Activated naive CD8-positive, alpha-beta T cell treated with anti-CD3 and anti-CD28 coated beads, Interleukin-2, amount 50 U/mL, for 24 hours (primary cell): Measurements from ENCODE around the gene LRRC8A.
A peak's percentile ranks its signal among the peaks of the same experiment; 100 is the strongest.

Source experiments
- ATAC-seq: fragments of 150-1000 bp; cut with Tn5 transposase; one replicate; pipeline ENCODE4 v1.10.0; 2021
- DNase-seq: peaks from one replicate; pipeline ENCODE4 v3.0.0; 2021
- H3K27ac Mint-ChIP-seq: one replicate; pipeline ENCODE4 v1.8.0; 2021; ENCODE audit warnings: mild to moderate bottlenecking, mixed read lengths
- H3K27me3 Mint-ChIP-seq: one replicate; pipeline ENCODE4 v1.8.0; 2021; ENCODE audit warnings: mixed read lengths
- H3K36me3 Mint-ChIP-seq: one replicate; pipeline ENCODE4 v1.8.0; 2021; ENCODE audit warnings: low read depth, mixed read lengths
- H3K4me1 Mint-ChIP-seq: one replicate; pipeline ENCODE4 v1.8.0; 2021; ENCODE audit warnings: mixed read lengths
- H3K4me3 Mint-ChIP-seq: one replicate; pipeline ENCODE4 v1.8.0; 2021; ENCODE audit warnings: mild to moderate bottlenecking, moderate library complexity, mixed read lengths
- H3K9me3 Mint-ChIP-seq: one replicate; pipeline ENCODE4 v1.8.0; 2021; ENCODE audit warnings: mixed read lengths

Gene LRRC8A

DNA sequence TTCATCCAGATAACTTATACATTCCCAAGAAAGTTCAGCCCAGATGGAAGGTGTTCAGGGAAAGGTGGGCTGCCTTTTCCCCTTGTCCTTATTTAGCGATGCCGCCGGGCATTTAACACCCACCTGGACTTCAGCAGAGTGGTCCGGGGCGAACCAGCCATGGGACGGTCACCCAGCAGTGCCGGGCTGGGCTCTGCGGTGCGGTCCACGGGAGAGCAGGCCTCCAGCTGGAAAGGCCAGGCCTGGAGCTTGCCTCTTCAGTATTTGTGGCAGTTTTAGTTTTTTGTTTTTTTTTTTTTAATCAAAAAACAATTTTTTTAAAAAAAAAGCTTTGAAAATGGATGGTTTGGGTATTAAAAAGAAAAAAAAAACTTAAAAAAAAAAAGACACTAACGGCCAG lies 34.8 kb downstream of the LRRC8A start:
- peaks cover 27% of the 10 kb centered on the region for H3K4me1 Mint-ChIP-seq
- peaks cover 10% of the 10 kb centered on the region for H3K36me3 Mint-ChIP-seq
- no peak overlapping the region for H3K27ac Mint-ChIP-seq
- no peaks in the 10 kb centered on the region for H3K9me3 Mint-ChIP-seq
- no peaks in the 10 kb centered on the region for H3K27me3 Mint-ChIP-seq
- no peak overlapping the region for H3K4me3 Mint-ChIP-seq
- DNase-seq (no peak), ATAC-seq (no peak)

DNA sequence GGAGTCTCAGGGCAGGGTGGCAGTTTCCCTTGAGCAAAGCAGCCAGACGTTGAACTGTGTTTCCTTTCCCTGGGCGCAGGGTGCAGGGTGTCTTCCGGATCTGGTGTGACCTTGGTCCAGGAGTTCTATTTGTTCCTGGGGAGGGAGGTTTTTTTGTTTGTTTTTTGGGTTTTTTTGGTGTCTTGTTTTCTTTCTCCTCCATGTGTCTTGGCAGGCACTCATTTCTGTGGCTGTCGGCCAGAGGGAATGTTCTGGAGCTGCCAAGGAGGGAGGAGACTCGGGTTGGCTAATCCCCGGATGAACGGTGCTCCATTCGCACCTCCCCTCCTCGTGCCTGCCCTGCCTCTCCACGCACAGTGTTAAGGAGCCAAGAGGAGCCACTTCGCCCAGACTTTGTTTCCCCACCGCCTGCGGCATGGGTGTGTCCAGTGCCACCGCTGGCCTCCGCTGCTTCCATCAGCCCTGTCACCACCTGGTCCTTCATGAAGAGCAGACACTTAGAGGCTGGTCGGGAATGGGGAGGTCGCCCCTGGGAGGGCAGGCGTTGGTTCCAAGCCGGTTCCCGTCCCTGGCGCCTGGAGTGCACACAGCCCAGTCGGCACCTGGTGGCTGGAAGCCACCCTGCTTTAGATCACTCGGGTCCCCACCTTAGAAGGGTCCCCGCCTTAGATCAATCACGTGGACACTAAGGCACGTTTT lies 35.4 kb downstream of the LRRC8A start:
- Mint-ChIP-seq H3K27me3 (no peaks in the 10 kb centered on the region), H3K9me3 (no peaks in the 10 kb centered on the region), H3K27ac (no peak overlapping the region), H3K36me3 (peaks cover 10% of the 10 kb centered on the region), H3K4me3 (no peak overlapping the region), H3K4me1 (peaks cover 24% of the 10 kb centered on the region)
- no peak for ATAC-seq
- no peak for DNase-seq

DNA sequence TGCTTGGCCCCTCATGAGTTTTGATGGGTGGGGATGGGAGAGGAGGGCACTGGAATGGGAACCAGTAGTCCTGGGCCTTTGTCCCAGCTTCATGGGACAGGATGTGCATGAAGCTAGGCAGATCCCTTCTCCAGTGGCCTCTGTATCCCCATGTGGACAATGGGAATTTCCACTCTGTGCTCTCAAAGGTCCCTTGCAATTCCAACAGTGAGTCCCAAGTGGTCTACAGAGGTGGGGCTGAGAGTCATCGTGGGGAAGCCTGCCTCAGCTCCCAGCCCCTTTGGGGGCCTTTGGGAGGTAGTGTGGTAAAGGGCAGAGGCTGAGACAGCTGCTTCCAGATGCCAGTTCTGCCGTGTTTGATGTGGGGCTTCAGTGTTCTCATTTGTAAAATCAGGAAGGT lies 37.0 kb downstream of the LRRC8A start:
- no peak overlapping the region for H3K27ac Mint-ChIP-seq
- H3K4me1 Mint-ChIP-seq, result peaks cover 18% of the 10 kb centered on the region
- no peaks in the 10 kb centered on the region for H3K9me3 Mint-ChIP-seq
- no peak overlapping the region for H3K4me3 Mint-ChIP-seq
- H3K36me3 Mint-ChIP-seq, result peaks cover 4% of the 10 kb centered on the region
- ATAC-seq (no peak), DNase-seq (no peak)
- H3K27me3 Mint-ChIP-seq, result no peaks in the 10 kb centered on the region

DNA sequence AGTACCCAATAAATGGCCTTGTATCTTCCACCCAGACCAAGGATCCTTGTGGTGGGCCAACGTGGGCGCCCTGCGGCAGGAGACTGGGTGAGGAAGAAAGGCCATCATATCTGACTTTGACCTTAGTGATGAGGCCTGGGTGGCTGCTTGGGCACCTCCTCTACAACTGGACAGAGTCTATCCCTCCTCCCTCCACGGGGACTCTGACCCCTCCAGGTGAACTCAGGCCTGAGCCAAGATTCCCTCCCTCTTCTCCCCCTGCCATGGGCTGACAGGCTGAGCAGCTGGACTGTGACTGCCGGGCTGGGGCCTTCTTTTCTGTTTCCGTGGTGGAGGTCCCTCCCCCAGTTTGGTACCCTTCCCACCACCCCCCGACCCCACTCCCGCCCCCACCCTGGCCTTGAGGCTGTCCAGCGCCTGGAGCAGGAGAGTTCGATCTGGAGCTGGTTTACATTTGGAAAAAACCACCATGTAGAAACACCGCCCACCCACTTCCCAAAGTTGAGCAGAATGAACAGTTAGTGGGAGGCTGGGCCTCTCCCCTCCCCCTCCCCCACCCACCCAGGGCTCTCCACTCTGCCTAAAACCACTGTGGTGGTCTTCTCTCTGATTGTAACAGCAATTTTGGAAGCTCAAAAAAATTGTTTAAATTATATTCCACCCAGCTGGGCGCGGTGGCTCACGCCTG lies 37.6 kb downstream of the LRRC8A start:
- no peak for DNase-seq
- Mint-ChIP-seq H3K4me1 (peaks cover 13% of the 10 kb centered on the region), H3K36me3 (peaks cover 4% of the 10 kb centered on the region), H3K9me3 (no peaks in the 10 kb centered on the region), H3K27me3 (no peaks in the 10 kb centered on the region), H3K27ac (no peak overlapping the region), H3K4me3 (no peak overlapping the region)
- no peak for ATAC-seq

DNA sequence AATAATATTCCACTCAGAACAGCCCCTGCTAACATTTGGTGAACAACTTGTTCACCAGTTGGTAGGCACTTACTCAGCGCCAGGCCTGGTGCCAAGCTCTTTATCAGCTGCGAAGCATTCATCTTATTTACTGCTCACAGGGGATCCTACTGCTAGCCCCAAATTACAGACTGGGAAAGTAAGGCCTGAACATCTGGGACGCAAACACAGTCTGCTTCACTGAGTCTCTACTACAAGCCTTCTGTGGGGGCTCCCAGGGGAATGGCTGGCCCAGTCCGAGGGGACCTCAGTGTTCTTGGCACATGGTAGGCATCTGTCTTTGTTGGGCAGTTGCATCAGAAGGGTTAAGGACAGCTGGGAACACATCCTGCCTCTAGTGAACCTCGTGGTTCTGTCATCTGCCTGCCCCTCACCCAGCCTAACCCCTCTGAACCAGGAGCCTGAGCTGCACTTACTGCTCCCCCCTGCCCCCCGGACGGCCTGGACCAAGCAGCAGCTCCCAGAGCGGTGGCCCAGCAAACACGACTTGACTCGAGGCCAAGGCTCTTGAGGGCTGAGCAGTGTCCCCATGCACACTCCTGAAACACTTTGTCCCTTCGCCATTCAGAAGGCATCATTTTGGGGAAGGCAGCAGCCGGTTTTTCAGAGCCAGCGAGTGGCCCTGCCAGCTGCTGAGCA lies 38.6 kb downstream of the LRRC8A start, which contains the start of gene PHYHD1:
Gene PHYHD1 (plus strand): TSS at position 602 of the 678 bp plus-strand sequence. CDS start 1,342 bp downstream, outside the sequence.
- no peaks in the 10 kb centered on the region for H3K9me3 Mint-ChIP-seq
- no peaks in the 10 kb centered on the region for H3K27me3 Mint-ChIP-seq
- peaks cover 4% of the 10 kb centered on the region for H3K36me3 Mint-ChIP-seq
- no peak for ATAC-seq
- no peak within 1 kb of the TSS for H3K4me3 Mint-ChIP-seq
- H3K4me1 Mint-ChIP-seq, result peaks cover 13% of the 10 kb centered on the region
- DNase-seq, result no peak
- H3K27ac Mint-ChIP-seq, result peak within 1 kb of the TSS; percentile 22

DNA sequence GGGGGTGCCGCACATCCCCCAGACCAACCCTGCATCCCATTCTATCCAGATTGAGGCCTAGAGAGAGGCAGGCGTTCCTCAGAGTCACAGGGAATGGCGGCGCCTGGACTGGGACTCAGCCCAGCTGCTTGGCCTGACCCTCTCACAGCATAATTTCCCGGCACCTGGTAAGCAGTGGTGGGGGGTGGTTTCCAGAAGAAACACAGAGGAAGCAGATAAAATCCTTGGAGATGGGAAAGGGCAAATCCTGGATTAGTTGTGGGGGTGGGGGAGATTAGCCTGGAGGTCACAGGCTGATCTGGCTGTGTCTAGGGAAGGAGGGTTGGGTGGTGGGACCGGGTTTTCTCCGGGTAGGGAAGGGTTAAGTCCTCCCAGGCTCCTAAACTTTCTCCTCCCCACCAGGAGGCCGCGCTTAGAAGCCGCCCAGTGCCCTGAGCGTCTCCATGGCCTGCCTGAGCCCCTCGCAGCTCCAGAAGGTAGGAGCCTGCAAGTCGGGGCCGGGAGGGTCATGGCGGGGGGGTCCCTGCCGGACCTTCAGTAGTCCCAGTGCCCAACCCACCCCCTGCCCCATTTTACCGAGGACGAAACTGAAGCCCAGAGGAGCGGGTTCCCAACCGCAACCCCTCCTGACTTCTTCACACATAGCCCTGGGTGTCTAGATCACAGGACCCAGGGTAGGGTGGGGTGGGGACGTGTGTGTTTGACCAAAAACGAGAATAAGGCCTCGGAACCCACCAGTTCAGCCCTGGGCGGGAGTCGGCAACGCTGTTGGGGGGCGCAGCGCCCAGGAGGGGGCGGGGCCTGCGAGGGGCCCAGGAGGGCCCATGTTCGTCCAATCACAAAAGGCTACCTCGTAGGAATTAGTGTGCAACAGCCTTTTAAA lies 40.2 kb downstream of the LRRC8A start:
- H3K27ac Mint-ChIP-seq, result no peak overlapping the region
- ATAC-seq, result peak; percentile 80

DNA sequence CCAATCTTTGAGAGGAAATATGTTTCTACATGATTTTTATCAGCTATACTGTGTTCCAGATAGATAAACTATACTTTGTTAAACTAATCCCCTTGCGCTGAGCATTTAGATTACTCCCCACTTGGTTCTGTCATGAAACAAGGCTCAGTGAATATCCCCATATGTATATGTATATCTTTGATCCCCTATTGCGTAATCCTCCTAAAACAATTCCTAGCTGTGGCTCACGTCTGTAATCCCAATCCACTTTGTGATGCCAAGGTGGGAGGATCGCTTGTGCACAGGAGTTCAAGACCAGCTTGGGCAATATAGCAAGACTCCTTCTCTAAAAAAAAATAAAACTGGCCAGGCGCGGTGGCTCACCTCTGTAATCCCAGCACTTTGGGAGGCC lies 41.6 kb downstream of the LRRC8A start:
- Mint-ChIP-seq H3K27me3 (no peaks in the 10 kb centered on the region), H3K36me3 (no peaks in the 10 kb centered on the region), H3K27ac (no peak overlapping the region), H3K9me3 (no peaks in the 10 kb centered on the region), H3K4me3 (no peak overlapping the region), H3K4me1 (peaks cover 18% of the 10 kb centered on the region)
- no peak for ATAC-seq
- DNase-seq, result no peak

More for the DNA sequence above, 40.2 kb downstream of the LRRC8A start:
- Mint-ChIP-seq H3K9me3 (no peaks in the 10 kb centered on the region), H3K27me3 (no peaks in the 10 kb centered on the region), H3K4me1 (peaks cover 13% of the 10 kb centered on the region), H3K4me3 (peak overlapping the region; percentile 34), H3K36me3 (peaks cover 4% of the 10 kb centered on the region)
- peak; percentile 35 for DNase-seq

DNA sequence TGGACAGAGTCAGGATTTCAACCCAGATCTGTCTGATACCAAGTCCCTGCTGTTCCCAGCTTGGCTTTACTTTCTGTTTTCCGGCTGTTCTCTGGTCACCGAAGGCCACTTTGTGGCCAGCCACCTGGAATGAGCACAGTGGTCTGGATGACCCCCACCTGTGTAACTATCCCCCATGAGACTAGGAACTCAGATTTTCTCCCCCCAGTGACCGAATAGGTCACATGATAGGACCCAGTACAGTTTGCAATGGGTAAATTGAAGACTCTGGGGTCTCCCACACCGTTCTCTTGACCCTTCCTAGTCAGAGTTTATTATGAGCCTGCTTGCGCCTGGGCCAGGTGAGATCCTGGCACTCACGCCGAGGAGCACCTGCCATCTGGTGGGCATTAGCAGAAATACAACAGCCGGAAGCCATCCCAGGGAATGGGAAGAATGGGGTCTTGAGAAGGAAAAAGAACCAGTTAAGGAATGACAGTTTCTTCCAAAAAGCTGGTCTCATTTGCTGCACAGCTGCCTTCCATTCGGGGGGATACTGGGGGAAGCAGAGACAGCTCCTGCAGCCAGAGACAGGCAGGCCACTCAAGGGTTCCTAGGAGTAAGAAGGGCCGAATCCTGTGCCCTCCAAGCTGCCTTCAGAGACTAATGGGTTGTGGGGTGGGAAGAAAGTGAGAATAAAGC lies 45.9 kb downstream of the LRRC8A start:
- H3K36me3 Mint-ChIP-seq, result no peaks in the 10 kb centered on the region
- H3K27ac Mint-ChIP-seq, result no peak overlapping the region
- no peak overlapping the region for H3K4me3 Mint-ChIP-seq
- DNase-seq (peak; percentile 52), ATAC-seq (peak; percentile 65)
- H3K9me3 Mint-ChIP-seq, result no peaks in the 10 kb centered on the region
- H3K4me1 Mint-ChIP-seq, result peaks cover 12% of the 10 kb centered on the region
- H3K27me3 Mint-ChIP-seq, result no peaks in the 10 kb centered on the region

DNA sequence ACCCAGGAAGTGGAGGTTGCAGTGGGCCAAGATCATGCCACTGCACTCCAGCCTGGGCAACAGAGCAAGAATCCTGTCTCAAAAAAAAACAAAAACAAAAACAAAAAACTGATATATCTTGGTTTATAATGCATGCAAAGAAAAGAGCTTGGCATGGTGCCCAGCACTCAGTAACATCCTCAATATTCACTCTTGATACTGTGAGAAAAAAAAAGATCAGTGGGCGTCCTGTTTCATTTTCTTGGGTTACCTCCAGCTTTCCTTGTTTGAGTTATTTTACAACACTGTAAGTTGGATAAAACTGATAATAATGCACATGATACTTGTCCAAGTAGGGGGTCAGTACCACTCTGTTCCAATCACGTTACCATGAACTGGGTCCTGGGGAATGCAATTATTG lies 46.7 kb downstream of the LRRC8A start:
- no peaks in the 10 kb centered on the region for H3K36me3 Mint-ChIP-seq
- H3K4me3 Mint-ChIP-seq, result no peak overlapping the region
- DNase-seq, result no peak
- H3K27me3 Mint-ChIP-seq, result no peaks in the 10 kb centered on the region
- ATAC-seq, result no peak
- H3K27ac Mint-ChIP-seq, result no peak overlapping the region
- H3K9me3 Mint-ChIP-seq, result no peaks in the 10 kb centered on the region
- H3K4me1 Mint-ChIP-seq, result peaks cover 5% of the 10 kb centered on the region

DNA sequence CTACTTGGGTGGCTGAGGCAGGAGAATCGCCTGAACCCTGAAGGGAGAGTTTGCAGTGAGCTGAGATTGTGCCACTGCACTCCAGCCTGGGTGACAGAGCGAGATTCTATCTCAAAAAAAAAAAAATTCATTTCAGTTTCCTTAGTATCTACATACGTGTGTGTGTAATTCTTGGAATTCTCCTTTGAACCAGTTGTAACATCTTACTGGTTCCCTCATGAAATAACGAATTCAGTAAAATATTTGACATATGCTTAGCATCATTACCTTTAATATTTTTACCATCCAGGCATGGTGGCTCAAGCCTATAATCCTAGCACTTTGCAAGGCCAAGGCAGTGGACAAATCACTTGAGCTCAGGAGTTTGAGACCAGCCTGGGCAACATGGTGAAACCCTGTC lies 47.6 kb downstream of the LRRC8A start:
- DNase-seq (no peak), ATAC-seq (no peak)
- Mint-ChIP-seq H3K27ac (no peak overlapping the region), H3K4me1 (peaks cover 5% of the 10 kb centered on the region), H3K4me3 (no peak overlapping the region), H3K27me3 (no peaks in the 10 kb centered on the region), H3K9me3 (no peaks in the 10 kb centered on the region), H3K36me3 (no peaks in the 10 kb centered on the region)

DNA sequence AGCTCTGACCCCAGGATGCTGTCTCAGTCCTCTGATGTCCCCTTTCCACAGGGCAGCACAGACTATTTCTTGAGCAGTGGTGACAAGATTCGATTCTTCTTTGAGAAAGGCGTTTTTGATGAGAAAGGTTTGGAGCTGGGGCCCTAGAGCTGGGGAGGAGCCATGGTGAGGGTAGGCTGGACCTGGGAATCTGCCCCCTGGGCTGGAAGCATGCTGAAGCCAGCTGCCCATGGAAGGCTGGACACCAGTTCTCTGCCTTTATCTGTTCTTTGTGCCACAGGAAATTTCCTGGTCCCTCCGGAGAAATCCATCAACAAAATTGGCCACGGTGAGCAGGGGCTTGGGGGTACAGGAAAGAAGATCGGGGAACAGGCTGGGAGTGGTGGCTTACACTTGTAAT lies 51.8 kb downstream of the LRRC8A start:
- Mint-ChIP-seq H3K4me3 (no peak overlapping the region), H3K27me3 (no peaks in the 10 kb centered on the region), H3K27ac (no peak overlapping the region), H3K4me1 (no peaks in the 10 kb centered on the region), H3K36me3 (no peaks in the 10 kb centered on the region), H3K9me3 (no peaks in the 10 kb centered on the region)
- DNase-seq (no peak), ATAC-seq (no peak)

DNA sequence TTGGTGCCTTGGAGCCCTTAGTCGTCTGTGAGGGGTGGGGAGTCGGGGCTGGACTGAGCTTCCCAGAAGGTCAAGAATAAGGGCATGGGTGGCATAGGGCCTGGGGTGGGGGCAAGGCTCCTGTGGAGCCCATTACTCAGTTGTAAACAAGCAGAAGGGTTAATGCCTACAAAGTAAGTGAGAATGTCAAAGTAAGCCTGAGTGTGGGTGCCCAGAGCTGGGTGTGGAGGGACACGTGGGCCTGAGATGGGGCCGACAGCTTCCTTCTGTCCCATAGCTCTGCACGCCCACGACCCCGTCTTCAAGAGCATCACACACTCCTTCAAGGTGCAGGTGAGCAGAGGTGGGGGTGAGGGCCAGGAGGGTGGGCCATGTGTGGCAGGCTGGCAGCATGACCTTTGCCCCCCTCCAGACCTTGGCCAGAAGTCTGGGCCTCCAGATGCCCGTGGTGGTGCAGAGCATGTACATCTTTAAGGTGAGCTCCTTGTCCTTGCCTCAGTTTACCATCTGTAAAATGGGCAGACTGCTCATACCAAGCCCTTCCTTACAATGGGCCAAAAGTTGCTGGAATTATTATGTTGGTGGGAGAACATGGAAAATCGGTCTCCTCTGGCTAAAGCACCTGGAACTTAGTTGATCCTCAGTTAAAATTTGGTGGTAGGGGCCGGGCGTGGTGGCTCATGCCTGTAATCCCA lies 54.4 kb downstream of the LRRC8A start:
- no peak overlapping the region for H3K4me3 Mint-ChIP-seq
- no peaks in the 10 kb centered on the region for H3K36me3 Mint-ChIP-seq
- DNase-seq (no peak), ATAC-seq (no peak)
- no peak overlapping the region for H3K27ac Mint-ChIP-seq
- no peaks in the 10 kb centered on the region for H3K27me3 Mint-ChIP-seq
- no peaks in the 10 kb centered on the region for H3K9me3 Mint-ChIP-seq
- no peaks in the 10 kb centered on the region for H3K4me1 Mint-ChIP-seq

DNA sequence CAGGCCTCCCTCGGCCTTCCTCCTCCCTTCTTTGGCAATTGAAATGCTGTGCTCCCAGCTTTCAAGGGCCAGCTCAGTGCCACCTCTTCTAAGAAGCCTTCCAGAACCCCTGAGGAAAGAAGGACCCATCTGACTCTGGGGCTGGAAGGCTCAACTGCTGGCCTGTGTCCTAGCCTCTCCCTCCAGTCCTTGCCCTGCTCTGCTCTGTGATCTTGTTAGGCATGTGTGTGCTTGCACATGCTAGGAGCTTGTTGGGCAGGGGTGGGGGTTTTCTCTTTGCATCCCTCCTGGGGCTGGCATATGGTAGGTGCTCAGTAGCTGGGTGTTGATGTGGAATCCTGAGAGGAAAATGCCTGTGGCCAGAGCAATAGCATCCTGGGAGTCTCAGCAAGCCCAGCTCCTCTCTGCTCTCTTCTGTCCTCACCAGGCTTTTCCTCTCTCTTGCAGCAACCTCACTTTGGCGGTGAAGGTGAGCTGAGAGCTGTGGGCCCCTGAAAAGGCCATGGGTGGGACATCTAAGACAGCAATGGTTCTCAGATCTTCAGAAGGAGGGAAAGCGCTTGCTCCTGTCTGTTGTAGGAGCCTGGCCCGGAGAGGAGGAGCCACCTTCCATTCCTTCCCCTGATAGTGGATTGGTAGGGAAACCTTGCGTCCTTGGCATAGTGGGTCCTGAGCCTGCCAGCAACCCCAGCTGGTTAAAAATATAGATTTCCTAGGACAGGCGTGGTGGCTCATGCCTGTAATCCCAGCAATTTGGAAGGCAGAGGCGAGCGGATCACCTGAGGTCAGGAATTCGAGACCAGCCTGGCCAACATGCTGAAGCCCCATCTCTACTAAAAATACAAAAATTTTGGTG lies 55.6 kb downstream of the LRRC8A start:
- no peaks in the 10 kb centered on the region for H3K27me3 Mint-ChIP-seq
- no peaks in the 10 kb centered on the region for H3K9me3 Mint-ChIP-seq
- no peak overlapping the region for H3K27ac Mint-ChIP-seq
- no peak for DNase-seq
- ATAC-seq, result no peak
- no peak overlapping the region for H3K4me3 Mint-ChIP-seq
- H3K36me3 Mint-ChIP-seq, result no peaks in the 10 kb centered on the region
- H3K4me1 Mint-ChIP-seq, result no peaks in the 10 kb centered on the region
